IPS-11a (cell line): Measurements from ENCODE around the gene DDIT4L.
"Not testable (repeated sequence)": the region's sequence is repeated elsewhere in the genome, so short reads cannot be mapped to it uniquely, and the experiment has no call there.

Source experiments
- H3K4me3 ChIP-seq: one replicate; pipeline ENCODE4 v1.5.1; 2013; ENCODE audit warnings: low read depth, low read length, control low read depth

The DDIT4L gene

GRCh38 chr4:100166297-100167039 lies 23.8 kb downstream of the DDIT4L start:
- no peak overlapping the region for H3K4me3 ChIP-seq

- no peak overlapping the region for H3K4me3 ChIP-seq
Observed at GRCh38 chr4:100165809-100166208, 24.5 kb downstream of the DDIT4L start.

GRCh38 chr4:100164808-100165760 lies 25.2 kb downstream of the DDIT4L start:
- no peak overlapping the region for H3K4me3 ChIP-seq

GRCh38 chr4:100162027-100162685 lies 28.1 kb downstream of the DDIT4L start:
- H3K4me3 ChIP-seq, result no peak overlapping the region

- no peak overlapping the region for H3K4me3 ChIP-seq
Observed at GRCh38 chr4:100149190-100149589, 41.1 kb downstream of the DDIT4L start.

GRCh38 chr4:100147684-100148083 lies 42.6 kb downstream of the DDIT4L start:
- H3K4me3 ChIP-seq, result no peak overlapping the region

GRCh38 chr4:100147198-100147597 lies 43.1 kb downstream of the DDIT4L start:
- H3K4me3 ChIP-seq, result no peak overlapping the region

- no peak overlapping the region for H3K4me3 ChIP-seq
Observed at GRCh38 chr4:100146756-100147155, 43.5 kb downstream of the DDIT4L start.

GRCh38 chr4:100137320-100137719 lies 52.9 kb downstream of the DDIT4L start:
- not testable (repeated sequence) for H3K4me3 ChIP-seq
